Thyroid gland (tissue), 4 donors: ENCODE measurements around the gene KRTAP3-3. TPM values are rescaled to one million over a fixed set of nuclear protein-coding genes. Genes with fewer than 3 reads are reported as not detected.
A peak's percentile ranks its signal among the peaks of the same experiment; 100 is the strongest.

Experiments
- DNase-seq, 2 donors: peaks; one replicate each; pipeline ENCODE4 v3.0.0-alpha.2; 2019
- H3K27ac ChIP-seq, 3 donors: fragments of 200-600 bp; sonication (generic); 1 replicate in 2 of 3; 2 replicates in 1 of 3; pipeline ENCODE4 v1.5.1; 2016 to 2019; ENCODE audit warnings: mild to moderate bottlenecking in 1 of 3, moderate library complexity in 1 of 3
- H3K27me3 ChIP-seq: fragments of 200-600 bp; sonication (generic); one replicate; pipeline ENCODE4 v1.5.1; 2019
- H3K36me3 ChIP-seq, 2 donors: fragments of 200-600 bp; sonication (generic); one replicate each; pipeline ENCODE4 v1.5.1; 2016 to 2019
- H3K4me1 ChIP-seq, 2 donors: fragments of 200-600 bp; sonication (generic); one replicate each; pipeline ENCODE4 v1.5.1; 2017 to 2019
- H3K4me3 ChIP-seq, 3 donors: fragments of 200-600 bp; sonication (generic); replicated peaks in 1 of 3; 1 replicate in 2 of 3; 2 replicates in 1 of 3; pipeline ENCODE4 v1.5.1; 2016; ENCODE audit warnings: mild to moderate bottlenecking in 1 of 3
- H3K9me3 ChIP-seq: fragments of 200-600 bp; sonication (generic); one replicate; pipeline ENCODE4 v1.5.1; 2017
- CTCF ChIP-seq, 6 experiments: fragments of 200-600 bp in 3 of 6; fragments of 450-650 bp in 3 of 6; sonication (generic) in 3 of 6; IDR thresholded peaks; one replicate each; pipeline ENCODE4 v1.5.1; 2016 to 2019; ENCODE audit warnings: antibody characterized with exemption in 6 of 6, mild to moderate bottlenecking in 2 of 6, inconsistent platforms in 1 of 6, moderate library complexity in 1 of 6
- POLR2A ChIP-seq, 2 donors: fragments of 450-650 bp; IDR thresholded peaks; one replicate each; pipeline ENCODE4 v1.6.1; 2017; ENCODE audit warnings: antibody characterized with exemption in 2 of 2, mild to moderate bottlenecking in 2 of 2, moderate library complexity in 1 of 2
- WGBS, 2 donors: methylation state at CpG; one replicate each; pipeline ENCODE4 v1.1.5; 2017; 5-methylcytosine and 5-hydroxymethylcytosine counted together
- intact Hi-C: fragments of 100-400 bp; cut with DNase I; formaldehyde crosslinking; loops from one replicate; pipeline ENCODE4 v1.15.1; 2023
- total RNA-seq, 4 donors: library from RNA; depleted of rRNA; stranded (reverse); fragments of >200 nt; gene quantifications; one replicate each; pipeline ENCODE4 v1.2.3, GENCODE V29; 2016

KRTAP3-3 gene
- total RNA-seq, 4 donors from 2014 or later: not detected

- H3K27me3 ChIP-seq: no peaks in the 10 kb centered on the region
- no peak overlapping the region for H3K27ac ChIP-seq
- no peaks in the 10 kb centered on the region for H3K36me3 ChIP-seq
- DNase-seq: no peak
- intact Hi-C loops: no loop called here
- no peaks in the 10 kb centered on the region for H3K4me1 ChIP-seq
- no peak overlapping the region for H3K4me3 ChIP-seq
- no peaks in the 10 kb centered on the region for H3K9me3 ChIP-seq
- no peak for TF ChIP-seq POLR2A (IDR thresholded peaks at IDR 0.05)
- no peak for TF ChIP-seq CTCF (IDR thresholded peaks at IDR 0.05)
These were observed 18.4 kb downstream of the KRTAP3-3 start for GRCh38 chr17:40975516-40975915.

GRCh38 chr17:40974366-40974765 lies 19.6 kb downstream of the KRTAP3-3 start:
- H3K27me3 ChIP-seq: no peaks in the 10 kb centered on the region
- no peak overlapping the region for H3K27ac ChIP-seq
- H3K36me3 ChIP-seq: no peaks in the 10 kb centered on the region
- TF ChIP-seq CTCF (IDR thresholded peaks at IDR 0.05): no peak
- TF ChIP-seq POLR2A (IDR thresholded peaks at IDR 0.05): no peak
- H3K4me1 ChIP-seq: no peaks in the 10 kb centered on the region
- H3K4me3 ChIP-seq: no peak overlapping the region
- no peaks in the 10 kb centered on the region for H3K9me3 ChIP-seq
- intact Hi-C loops: no loop called here
- 91 to 95% methylated on average over 3 of the region's 3 CpGs for WGBS, 2 donors
- no peak for DNase-seq

GRCh38 chr17:40967582-40967981 lies 26.4 kb downstream of the KRTAP3-3 start:
- no peak for DNase-seq
- Histone ChIP-seq H3K4me3 (no peak overlapping the region), H3K36me3 (no peaks in the 10 kb centered on the region), H3K27ac (no peak overlapping the region), H3K4me1 (no peaks in the 10 kb centered on the region), H3K9me3 (no peaks in the 10 kb centered on the region), H3K27me3 (no peaks in the 10 kb centered on the region)
- TF ChIP-seq CTCF (IDR thresholded peaks at IDR 0.05) (no peak), POLR2A (IDR thresholded peaks at IDR 0.05) (no peak)
- 86 to 89% methylated on average over 1 of the region's 1 CpG for WGBS, 2 donors
- intact Hi-C loops: no loop called here

GRCh38 chr17:40966848-40967247 lies 27.1 kb downstream of the KRTAP3-3 start, which contains the start of gene KRT39:
Gene KRT39, minus strand, starts transcription at chr17:40966948. Its CDS starts 92 bp downstream, at chr17:40966856.
- H3K4me3 ChIP-seq: no peak within 1 kb of the TSS
- intact Hi-C loops: no loop called here
- WGBS, 2 donors: 44 to 52% methylated on average over 1 of the region's 1 CpG
- H3K4me1 ChIP-seq: no peaks in the 10 kb centered on the region
- TF ChIP-seq CTCF (IDR thresholded peaks at IDR 0.05) (no peak), POLR2A (IDR thresholded peaks at IDR 0.05) (no peak)
- DNase-seq: no peak
- no peaks in the 10 kb centered on the region for H3K36me3 ChIP-seq
- no peak within 1 kb of the TSS for H3K27ac ChIP-seq
- no peaks in the 10 kb centered on the region for H3K27me3 ChIP-seq
- H3K9me3 ChIP-seq: no peaks in the 10 kb centered on the region

GRCh38 chr17:40963838-40964237 lies 30.1 kb downstream of the KRTAP3-3 start:
- H3K27ac ChIP-seq: no peak overlapping the region
- no peaks in the 10 kb centered on the region for H3K36me3 ChIP-seq
- H3K4me3 ChIP-seq: no peak overlapping the region
- H3K4me1 ChIP-seq: no peaks in the 10 kb centered on the region
- no peak for DNase-seq
- H3K27me3 ChIP-seq: no peaks in the 10 kb centered on the region
- intact Hi-C loops: no loop called here
- WGBS, 2 donors: 23 to 42% methylated on average over 1 of the region's 1 CpG
- no peaks in the 10 kb centered on the region for H3K9me3 ChIP-seq
- peak in 4 of 6 experiments; percentile 44 to 71 (median 54) for TF ChIP-seq CTCF (IDR thresholded peaks at IDR 0.05)
- TF ChIP-seq POLR2A (IDR thresholded peaks at IDR 0.05): no peak
